NB4 (cell line): ENCODE data around the gene NHERF1.

Experiments
- DNase-seq: peaks from one replicate; pipeline ENCODE4 v3.0.0; 2010; ENCODE audit warnings: low read depth
- H3K4me3 ChIP-seq: one replicate; pipeline ENCODE4 v1.5.1; 2011; ENCODE audit warnings: mild to moderate bottlenecking, low read depth, low read length, moderate library complexity
- CTCF ChIP-seq: IDR thresholded peaks from one replicate; pipeline ENCODE4 v1.5.1; 2012; ENCODE audit warnings: low read depth, low read length
- MAX ChIP-seq: IDR thresholded peaks from 2 replicates; pipeline ENCODE4 v1.6.1; 2011; ENCODE audit warnings: low read depth, low read length
- MYC ChIP-seq: IDR thresholded peaks from 2 replicates; pipeline ENCODE4 v1.6.1; 2011; ENCODE audit warnings: low read depth, low read length
- POLR2A ChIP-seq: IDR thresholded peaks from 2 replicates; pipeline ENCODE4 v1.6.1; 2011; ENCODE audit warnings: mild to moderate bottlenecking; ENCODE audit not compliant: insufficient read length; ENCODE audit errors: extremely low read depth

Gene NHERF1

GRCh38 chr17:74810699-74811485, 62.5 kb downstream of the NHERF1 start:
- TF ChIP-seq MYC = no peak
- no peak for TF ChIP-seq MAX
- TF ChIP-seq POLR2A = no peak
- no peak for TF ChIP-seq CTCF
- DNase-seq = no peak
- H3K4me3 ChIP-seq = no peak overlapping the region

GRCh38 chr17:74812109-74813009, 63.9 kb downstream of the NHERF1 start:
- peak; percentile 34 for DNase-seq
- TF ChIP-seq CTCF (no peak), POLR2A (no peak), MYC (no peak), MAX (no peak)
- H3K4me3 ChIP-seq = no peak overlapping the region

GRCh38 chr17:74814453-74814852, 66.0 kb downstream of the NHERF1 start:
- DNase-seq = no peak
- TF ChIP-seq MAX = no peak
- TF ChIP-seq MYC = no peak
- TF ChIP-seq POLR2A = no peak
- peak; percentile 16 for TF ChIP-seq CTCF
- no peak overlapping the region for H3K4me3 ChIP-seq

GRCh38 chr17:74815067-74815466, 66.6 kb downstream of the NHERF1 start:
- TF ChIP-seq MAX (no peak), MYC (no peak), POLR2A (no peak), CTCF (no peak)
- no peak overlapping the region for H3K4me3 ChIP-seq
- DNase-seq = no peak

GRCh38 chr17:74815550-74816370, 67.3 kb downstream of the NHERF1 start:
- peak; percentile 30 for DNase-seq

More at GRCh38 chr17:74815550-74816370, 67.3 kb downstream of the NHERF1 start:
- peak; percentile 40 for TF ChIP-seq CTCF
- no peak for TF ChIP-seq POLR2A
- no peak overlapping the region for H3K4me3 ChIP-seq
